SIG-M5 (cell line): Measurements from ENCODE around the gene SIRT3.

ENCODE experiments used
- DNase-seq: peaks from one replicate; lab custom pipeline; 2025; lab: John Stamatoyannopoulos, UW

Gene SIRT3

DNA sequence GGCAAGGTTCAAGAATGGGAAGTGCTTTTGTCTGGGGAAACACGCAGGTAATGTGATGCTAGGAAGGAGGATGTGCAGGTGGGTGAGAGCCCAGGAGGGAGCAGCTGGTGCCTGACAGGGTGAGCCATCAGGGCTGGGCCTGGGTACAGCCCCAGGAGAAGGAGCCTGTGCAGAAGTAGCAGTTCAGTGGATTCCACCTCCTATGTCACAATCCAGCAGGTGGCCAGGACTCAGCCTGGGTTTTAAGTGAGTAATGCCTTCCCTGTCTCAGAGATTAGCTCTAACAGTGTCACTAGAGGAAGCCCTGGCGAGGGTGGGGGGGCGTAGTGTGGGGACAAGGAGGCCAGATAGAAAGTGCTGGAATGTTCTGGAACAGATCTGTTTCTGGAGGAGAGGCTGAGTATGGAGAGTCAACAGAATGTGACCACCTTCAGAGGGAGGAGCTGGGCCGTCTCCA, 20.5 kb downstream of the SIRT3 start:
- DNase-seq, result no peak

DNA sequence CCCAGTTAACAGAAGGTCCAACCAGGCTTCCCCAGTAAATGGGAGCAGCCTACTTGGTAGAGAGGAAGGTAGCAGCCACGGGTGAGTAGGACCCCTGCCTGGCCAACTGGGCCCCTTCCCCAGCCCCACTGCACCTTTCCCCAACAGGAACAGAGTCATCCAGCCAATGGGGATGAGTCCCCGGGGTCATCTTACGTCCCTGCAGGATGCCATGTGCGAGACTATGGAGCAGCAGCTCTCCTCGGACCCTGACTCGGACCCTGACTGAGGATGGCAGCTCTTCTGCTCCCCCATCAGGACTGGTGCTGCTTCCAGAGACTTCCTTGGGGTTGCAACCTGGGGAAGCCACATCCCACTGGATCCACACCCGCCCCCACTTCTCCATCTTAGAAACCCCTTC, 22.1 kb downstream of the SIRT3 start:
- no peak for DNase-seq

DNA sequence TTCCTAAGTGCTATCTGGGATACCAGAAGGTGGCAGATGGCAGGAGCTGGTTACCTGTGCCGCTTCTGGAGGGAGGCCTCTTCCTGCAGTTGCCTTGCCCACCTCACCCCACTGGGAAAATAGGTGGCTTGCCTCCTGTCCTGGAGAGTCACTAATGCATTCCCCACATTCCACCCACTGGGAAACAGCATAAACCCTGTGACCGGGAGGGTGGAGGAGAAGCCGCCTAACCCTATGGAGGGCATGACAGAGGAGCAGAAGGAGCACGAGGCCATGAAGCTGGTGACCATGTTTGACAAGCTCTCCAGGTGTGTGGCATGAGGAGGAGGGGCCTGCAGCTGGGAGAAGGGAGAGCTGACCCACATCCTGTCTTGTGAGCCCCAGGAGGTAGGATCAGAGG, 23.0 kb downstream of the SIRT3 start:
- no peak for DNase-seq

DNA sequence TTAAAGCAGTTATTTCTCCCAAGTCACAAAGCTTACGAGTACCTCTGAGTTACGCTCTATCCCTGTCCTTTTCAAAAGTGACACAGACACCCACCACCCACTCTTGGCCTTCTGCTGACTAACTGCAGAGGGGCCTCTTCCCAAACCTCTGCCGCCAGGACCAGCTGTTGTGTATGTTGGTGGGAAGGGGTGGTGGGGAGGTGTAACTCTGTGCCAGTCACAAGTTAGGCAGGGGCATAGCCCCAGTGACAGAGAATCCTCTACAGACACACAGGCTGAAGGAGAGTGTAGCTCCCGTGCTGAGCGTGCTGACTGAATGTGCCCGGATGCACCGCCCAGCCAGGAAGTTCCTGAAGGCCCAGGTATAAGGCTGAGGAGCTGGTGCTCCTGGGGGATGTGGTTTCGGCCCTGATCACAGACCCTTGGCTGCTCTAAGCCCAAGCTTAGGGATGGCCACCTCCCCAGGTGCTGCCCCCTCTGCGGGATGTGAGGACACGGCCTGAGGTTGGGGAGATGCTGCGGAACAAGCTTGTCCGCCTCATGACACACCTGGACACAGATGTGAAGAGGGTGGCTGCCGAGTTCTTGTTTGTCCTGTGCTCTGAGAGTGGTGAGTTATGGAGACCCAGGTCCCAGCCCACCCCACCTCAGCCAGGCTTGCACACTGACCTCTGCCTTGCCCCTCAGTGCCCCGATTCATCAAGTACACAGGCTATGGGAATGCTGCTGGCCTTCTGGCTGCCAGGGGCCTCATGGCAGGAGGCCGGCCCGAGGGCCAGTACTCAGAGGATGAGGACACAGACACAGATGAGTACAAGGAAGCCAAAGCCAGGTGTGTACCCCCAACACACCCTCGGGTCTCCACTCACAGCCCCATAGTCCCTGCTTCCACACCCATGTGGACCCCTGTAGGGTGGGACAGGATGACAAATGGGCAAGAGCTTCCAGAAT, 23.7 kb downstream of the SIRT3 start:
- no peak for DNase-seq

DNA sequence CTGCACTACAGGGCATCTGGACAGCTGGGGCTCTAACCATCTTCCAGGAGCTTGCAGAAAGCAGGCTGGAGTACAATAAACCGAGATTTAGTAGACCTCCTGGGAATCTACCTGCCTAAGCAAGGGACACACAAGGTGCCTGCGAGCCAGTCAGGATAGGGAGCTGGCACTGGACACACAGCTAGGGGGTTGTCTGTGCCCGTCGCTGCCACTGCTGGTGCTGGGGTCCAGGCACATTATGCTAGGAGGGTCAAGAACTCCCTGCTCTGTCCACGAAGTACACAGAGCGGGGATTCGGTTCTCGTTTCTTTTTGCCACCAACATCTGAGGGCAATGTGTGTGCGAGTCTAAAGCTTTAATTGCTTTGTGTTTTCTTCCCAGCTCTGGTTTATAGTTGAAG, 24.4 kb downstream of the SIRT3 start:
- no peak for DNase-seq

DNA sequence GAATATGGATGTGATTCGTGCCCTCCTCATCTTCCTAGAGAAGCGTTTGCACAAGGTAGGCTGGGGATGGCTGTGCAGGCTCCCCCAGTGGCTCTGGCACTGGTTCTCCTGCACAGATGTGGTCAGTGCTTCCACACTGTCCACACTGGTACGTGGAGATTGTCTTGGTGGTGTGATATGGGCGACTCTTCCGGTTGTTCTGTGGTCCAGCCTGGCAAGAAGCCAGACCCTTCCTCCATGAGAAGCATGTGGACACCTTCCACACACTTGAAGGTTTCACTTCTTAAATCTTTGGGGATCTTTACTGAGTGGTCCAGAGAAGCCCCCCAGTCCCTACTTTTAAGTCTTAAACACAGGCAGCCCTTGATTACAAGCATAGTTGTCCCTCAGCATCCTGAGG, 24.8 kb downstream of the SIRT3 start:
- no peak for DNase-seq

DNA sequence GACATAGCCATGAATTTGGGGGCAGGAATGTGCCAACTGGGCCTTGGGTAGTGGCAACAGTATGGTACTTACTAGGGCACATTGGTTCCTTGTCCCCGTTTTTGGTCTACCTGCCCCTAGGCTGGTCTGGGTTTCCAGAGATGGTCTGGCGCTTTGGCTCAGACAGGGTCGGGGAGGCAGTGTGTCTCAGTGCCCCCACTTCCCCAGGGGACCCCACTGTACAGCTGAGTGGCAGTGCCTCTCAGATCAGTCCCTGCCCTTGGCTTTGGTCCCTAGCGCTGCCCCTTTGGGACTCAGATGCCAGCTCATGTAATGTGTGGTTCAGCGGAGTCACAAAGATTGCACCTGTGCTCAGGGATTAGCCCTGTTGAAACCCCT, 25.4 kb downstream of the SIRT3 start:
- no peak for DNase-seq

DNA sequence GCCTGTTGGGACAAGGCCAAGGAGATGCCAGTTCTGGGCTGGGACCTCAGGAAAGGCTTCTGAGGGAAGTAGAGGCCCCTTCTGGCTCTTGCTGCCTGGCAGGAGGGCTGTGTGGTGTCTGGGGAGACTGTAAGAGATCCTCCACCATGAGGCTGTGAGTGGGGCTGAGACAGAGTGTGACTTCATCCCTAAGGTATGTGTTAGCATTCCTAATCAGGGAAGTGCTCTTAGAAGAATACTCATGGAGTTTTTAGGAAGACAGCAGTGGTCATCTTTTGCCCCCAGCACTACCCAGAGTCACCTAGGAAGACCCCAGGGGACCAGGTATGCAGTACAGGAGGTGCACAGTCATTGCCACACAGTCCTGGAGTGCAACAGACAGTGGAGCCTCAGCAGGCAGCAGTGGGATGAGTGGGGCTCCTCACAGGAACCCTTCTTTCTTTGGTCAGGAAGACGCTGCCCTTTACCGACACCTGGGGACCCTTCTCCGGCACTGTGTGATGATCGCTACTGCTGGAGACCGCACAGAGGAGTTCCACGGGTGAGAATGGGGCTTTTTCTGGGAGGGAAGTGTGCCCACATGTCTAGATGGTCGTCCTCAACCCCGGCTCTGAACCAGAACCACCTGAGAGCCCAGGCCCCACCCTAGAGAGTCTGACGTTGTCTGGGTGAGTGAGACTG, 25.9 kb downstream of the SIRT3 start:
- DNase-seq, result no peak

DNA sequence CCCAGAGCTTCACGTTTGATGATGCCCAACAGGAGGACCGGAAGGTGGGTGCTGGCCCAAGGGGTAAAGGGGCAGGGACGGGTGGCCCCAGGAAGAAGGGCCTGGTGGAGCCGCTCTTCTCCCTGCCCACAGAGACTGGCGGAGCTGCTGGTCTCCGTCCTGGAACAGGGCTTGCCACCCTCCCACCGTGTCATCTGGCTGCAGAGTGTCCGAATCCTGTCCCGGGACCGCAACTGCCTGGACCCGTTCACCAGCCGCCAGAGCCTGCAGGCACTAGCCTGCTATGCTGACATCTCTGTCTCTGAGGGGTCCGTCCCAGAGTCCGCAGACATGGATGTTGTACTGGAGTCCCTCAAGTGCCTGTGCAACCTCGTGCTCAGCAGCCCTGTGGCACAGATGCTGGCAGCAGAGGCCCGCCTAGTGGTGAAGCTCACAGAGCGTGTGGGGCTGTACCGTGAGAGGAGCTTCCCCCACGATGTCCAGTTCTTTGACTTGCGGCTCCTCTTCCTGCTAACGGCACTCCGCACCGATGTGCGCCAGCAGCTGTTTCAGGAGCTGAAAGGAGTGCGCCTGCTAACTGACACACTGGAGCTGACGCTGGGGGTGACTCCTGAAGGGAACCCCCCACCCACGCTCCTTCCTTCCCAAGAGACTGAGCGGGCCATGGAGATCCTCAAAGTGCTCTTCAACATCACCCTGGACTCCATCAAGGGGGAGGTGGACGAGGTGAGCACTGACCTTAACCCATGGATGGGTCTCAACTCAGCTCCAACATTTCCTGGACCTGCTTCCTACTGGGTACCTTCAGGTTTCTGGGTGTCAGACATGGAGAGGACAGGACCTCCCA, 26.6 kb downstream of the SIRT3 start:
- DNase-seq, result no peak

DNA sequence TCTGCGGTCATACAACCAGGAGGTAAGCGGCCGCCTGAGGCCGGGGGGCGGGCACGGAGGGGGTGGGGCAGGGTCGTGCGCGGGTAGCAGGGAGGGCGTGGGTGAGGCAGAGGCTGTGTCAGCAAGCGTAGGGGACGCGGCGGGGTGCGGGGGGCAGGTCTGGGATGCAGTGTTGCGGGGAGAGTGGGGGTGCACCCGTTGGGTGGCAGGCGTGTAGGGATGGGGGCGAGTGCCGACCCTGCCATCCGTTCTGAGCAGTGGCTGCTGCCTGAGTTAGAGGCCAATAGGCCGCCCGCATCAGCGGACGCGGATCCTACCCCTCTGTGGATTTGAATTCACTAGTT, 27.3 kb downstream of the SIRT3 start:
- DNase-seq, result no peak

DNA sequence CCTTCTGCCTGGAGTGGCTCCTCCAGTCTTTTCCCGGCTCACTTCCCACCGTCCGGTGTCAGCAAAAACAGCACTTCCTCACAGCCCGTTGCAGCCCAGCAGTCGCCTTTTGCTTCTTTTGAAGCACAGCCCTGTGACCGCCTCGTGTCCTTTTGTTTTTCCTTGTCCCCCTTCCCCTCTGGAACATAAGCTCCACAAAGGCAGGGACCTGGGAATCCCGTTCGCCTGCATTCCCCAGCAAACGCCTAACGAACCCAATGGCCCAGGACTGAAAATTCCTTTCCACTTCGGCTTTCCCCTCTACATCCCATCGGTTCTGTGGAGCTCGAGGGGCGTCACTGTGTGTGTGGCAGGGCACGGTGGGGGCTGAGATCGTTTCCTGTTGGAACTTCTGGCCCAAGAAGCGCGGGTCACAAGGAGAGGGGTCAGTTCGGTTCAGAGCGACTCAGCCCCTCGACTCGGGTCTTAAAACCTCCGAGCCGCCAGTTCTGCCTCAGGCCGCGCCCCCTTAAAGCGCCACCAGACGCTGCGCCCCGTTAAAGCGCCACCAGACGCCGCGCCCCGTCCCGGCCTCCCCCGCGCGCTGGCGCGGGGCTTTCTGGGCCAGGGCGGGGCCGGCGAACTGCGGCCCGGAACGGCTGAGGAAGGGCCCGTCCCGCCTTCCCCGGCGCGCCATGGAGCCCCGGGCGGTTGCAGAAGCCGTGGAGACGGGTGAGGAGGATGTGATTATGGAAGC, 27.8 kb downstream of the SIRT3 start:
- DNase-seq, result no peak

DNA sequence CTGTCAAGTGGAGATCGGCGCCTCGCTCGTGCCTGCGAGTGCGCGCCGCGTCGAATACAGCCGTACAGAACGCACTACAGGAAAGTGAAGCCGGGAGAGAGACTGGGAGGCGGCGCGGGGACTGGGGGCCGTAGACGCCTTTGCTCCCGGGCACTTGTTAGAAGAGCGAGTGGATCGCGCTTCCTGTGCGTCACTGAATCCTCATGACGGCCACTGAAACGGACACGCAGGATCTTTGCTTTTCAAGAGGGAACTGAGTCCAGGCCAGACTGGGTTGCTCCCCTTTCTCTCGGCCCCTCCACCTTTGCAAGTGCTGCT, 28.3 kb downstream of the SIRT3 start:
- no peak for DNase-seq

DNA sequence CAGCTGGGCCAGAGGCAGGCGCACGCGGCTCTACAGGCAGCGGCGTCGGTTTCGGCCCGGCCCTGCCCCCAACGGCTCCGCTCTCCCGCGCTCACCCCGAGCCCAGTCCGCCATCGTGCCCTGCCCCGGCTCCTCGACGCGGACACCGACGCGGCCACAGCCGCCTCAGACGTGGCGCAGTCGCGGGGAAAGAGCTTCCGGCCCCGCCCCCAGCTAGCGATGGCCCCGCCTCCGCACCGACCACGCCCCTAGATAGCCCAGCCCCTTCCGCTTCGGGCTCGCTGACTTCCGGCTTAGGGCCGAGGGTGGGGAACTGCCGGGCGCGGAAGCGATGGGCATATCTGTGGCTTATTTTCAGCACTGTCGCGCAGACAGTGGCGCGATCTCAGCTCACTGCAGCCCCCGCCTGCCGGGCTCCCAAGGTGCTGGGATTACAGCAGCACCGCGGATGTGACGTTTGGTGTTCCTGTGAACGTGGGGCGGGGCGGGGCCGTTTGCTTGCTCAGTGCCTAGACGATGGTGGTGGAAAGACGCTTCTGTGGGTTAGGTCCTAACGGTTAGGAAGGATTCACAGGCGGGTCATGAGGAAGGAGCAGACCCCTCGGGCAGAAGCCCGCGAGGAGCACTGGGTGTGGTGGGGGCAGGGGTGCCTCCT, 28.8 kb downstream of the SIRT3 start, which contains the start of the genes BET1L and RIC8A:
TSS of gene BET1L (minus strand) at position 192 of the 655 bp plus-strand sequence. CDS start at position 114, 78 bp downstream.
TSS of gene RIC8A (plus strand) at position 501 of the 655 bp plus-strand sequence. CDS start 1,147 bp downstream, outside the sequence.
- peak; percentile 84 for DNase-seq

DNA sequence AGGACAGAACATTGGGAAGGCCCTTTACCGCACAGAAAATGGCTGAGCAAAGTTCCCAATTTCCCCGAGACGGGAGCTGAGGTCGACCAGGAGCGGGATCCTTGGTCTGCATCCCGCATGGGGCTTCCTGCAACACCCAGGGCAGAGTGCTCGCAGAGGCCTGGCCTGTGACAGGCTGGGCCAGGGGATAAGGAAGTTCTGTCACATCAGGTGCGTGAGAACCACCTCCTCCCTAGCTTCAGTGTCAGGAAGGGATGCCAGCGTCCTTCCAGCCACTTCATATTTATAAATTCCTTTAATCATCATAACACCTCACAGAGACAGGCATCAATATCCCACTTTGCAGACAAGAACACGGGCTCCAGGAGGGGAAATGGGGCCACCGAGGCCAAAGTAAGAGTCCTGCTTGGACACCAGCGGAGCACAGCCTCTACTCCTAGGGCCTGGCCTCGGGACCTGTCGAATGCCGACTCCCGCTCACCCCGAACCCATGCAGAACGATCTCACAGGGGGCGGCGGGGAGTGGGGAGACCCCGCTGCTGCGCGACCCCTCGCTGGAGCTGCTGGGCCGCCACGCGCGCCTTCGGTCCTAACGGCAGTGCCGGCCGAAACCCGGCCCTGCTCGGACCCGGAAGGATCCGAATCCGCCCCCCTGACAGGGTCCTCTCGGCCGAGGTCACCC, 29.5 kb downstream of the SIRT3 start:
- no peak for DNase-seq

DNA sequence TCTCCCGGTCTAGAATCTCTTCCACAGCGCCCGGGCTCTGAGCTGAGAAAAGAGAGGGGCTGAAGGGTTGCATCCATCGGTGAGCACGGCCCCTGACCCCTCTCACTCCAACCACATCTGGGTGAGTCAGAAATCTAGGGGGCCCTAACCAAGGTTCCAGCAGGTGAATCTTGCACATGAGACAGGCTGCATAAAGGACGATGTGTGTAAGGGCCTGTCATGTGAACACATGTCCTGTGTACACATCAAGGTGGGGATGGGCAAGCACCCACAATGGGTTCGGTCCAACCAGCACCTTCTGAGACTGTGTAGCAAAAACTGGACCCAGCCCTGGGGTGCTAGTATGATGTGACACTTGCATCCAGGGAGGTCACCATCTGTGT, 30.1 kb downstream of the SIRT3 start:
- DNase-seq, result no peak

DNA sequence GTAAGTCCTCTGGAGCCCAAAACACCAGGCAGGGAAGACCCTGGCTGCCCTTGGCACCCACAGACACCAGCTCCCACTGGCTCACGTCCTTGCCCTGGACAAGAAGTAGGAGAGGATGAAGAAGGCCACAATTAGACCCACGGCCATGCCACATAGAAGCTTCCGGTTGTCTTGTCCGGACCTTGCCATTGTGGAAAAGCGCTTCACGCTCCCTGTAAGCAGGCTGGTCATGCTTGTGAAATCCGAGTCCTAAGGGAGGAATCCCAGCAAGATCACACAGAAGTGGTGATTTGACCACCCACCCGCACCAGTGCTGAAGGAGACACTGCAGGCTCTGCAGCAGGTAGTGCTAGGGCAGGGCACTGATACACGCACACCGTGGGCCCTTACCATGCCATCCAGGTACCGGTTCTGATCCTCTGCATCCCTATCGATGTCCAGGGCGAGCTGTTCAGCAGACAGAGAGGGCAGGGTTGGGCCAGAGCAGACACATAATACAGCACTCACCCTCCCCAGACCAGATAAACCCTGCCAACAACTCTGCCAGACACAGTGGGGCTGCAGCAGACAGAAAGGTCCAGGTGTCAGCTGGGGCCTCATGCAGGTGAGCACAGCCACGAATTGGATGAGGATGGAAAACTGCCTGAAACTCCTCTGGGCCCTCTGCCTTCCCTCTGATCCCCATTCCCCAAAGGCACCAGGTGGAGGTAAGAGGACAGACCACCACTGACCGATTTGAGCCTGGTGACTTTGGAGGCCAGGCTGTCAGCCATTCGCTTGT, 30.7 kb downstream of the SIRT3 start:
- DNase-seq, result no peak

DNA sequence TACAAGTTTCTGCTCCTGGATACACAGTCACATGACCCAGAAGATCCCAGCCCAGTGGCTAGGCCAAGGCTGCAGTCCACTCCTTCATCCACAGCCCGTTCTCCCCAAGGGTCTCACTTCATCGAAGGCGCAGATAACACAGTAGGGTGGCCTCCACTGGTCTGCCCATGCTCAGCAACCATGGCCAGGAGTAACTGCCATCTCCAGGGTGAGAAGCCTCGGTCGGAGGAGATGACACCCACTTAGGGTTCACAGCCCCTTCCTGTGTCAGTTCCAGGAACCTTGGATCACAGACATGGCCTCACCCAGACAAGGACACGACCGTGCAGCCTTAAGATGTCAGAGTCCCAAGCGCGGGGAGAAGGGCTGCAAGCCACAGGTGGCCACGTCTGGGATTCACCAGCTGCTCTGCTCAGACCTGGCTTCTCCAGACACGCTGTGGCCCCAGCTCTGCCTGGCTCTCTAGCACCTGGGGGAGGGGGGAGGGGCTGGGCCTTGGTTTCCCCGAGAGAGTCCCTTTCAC, 31.5 kb downstream of the SIRT3 start:
- no peak for DNase-seq

DNA sequence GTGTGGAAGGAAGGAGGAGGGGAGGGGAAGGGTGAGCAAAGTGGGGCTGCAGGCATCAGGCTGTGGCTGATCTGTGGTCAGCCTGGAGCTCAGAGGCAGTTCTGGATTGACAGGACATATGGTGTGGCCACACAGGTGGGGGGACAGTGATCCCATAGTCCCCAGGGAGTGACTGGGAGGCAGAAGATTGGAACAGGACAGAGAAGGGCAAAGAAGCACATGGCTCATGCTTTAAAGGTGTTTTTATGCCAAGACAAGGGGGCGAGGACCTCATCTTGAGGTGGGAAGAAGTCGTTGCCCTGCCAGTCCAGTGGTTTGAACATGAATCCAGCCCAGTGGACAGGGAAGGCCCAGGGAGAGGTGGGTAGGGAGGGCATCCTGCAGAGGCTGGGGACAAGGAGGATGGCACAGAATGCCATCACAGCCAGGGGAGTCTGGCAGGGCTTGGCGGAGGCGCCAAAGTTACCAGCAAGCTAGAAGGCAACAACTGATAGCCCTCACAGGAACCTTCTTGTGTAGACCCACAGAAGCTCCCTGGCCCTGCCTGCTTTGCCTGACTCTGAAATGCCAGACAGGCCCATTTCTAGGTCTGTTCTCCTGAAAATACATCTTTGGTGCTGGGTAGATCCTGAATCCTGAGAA, 32.1 kb downstream of the SIRT3 start:
- no peak for DNase-seq
